Fibroblast of mammary gland (primary cell): ENCODE measurements around the gene HECTD2.
A peak's percentile ranks its signal among the peaks of the same experiment; 100 is the strongest.
"Not testable (repeated sequence)": the region's sequence is repeated elsewhere in the genome, so short reads cannot be mapped to it uniquely, and the experiment has no call there.

Experiments used
- DNase-seq: peaks from one replicate; pipeline ENCODE4 v3.0.0-alpha.2; 2010; ENCODE audit warnings: low read depth
- H3K4me3 ChIP-seq: 2 replicates; pipeline ENCODE4 v1.5.1; 2011; ENCODE audit warnings: low read depth, mild to moderate bottlenecking, low read length, moderate library complexity; ENCODE audit not compliant: control insufficient read depth
- TF ChIP-seq, protein P1 (sequence below): conservative IDR thresholded peaks from 2 replicates; pipeline ENCODE4 v1.5.1; 2011; ENCODE audit warnings: low read depth, low read length, inconsistent platforms; ENCODE audit not compliant: control insufficient read depth, insufficient read depth

HECTD2 gene

DNA sequence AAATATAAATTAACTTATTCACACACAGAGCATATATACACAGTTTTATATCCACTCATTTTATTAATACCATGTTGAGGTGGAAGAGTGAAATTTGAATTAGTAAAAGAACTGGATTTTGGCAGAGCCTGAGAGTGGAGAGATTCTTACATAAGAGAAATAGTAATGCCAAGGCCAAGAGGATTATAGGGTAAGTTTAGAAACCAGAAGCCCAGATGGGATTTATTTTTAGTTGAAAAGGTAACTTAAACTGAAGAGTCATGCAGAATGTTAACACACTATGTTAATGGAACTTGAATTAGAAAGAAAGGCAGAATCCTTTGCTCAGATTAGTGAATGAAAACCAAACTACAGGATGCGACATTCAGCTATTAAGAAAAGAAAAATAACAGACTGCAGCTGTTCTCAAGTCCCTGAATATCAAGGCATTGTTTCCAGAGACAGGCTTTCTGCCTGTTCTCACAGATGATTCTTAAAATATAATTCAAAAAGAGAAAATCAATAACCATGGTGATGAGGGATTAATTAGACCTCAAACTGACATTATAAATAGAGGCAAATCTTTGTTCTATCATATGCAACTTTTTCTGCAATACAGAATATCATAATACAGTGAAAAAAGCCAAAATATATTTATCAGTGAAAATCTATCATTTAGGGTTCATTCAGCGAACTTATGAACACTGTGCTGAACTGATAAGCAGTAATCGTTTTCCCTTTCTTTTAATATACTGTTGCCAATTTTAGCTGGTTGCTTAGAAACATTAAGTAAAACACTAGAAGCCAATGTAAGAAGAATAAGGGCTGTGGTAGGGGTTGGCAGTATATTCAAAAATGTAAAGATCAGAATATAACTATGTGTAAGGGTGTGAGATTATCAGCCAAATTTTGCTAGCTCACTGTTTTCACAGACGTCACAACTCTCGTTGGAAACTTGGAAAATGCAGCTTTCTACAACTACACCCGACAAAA lies 34.4 kb downstream of the HECTD2 start:
- TF ChIP-seq, protein P1, sequence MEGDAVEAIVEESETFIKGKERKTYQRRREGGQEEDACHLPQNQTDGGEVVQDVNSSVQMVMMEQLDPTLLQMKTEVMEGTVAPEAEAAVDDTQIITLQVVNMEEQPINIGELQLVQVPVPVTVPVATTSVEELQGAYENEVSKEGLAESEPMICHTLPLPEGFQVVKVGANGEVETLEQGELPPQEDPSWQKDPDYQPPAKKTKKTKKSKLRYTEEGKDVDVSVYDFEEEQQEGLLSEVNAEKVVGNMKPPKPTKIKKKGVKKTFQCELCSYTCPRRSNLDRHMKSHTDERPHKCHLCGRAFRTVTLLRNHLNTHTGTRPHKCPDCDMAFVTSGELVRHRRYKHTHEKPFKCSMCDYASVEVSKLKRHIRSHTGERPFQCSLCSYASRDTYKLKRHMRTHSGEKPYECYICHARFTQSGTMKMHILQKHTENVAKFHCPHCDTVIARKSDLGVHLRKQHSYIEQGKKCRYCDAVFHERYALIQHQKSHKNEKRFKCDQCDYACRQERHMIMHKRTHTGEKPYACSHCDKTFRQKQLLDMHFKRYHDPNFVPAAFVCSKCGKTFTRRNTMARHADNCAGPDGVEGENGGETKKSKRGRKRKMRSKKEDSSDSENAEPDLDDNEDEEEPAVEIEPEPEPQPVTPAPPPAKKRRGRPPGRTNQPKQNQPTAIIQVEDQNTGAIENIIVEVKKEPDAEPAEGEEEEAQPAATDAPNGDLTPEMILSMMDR: no peak
- no peak overlapping the region for H3K4me3 ChIP-seq
- DNase-seq: no peak

DNA sequence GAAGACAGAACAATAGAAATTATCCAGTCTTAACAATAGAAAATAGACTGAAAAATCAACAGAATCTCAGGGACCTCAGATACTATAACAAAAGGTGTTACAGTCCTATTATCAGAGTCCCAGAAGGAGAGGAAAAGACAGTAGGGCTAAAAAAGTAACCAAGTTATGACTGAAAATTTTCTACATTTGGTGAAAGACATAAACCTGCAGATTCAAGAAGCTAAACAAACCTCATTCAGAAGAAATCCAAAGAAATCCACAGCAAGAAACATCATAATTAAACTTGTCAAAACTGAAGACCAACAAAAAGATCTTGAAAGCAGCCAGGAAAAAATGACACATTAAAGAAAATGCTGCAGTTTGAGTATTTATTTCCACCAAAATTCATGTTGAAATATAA lies 41.9 kb downstream of the HECTD2 start:
- no peak for DNase-seq
- H3K4me3 ChIP-seq: no peak overlapping the region
- TF ChIP-seq, protein P1: no peak

DNA sequence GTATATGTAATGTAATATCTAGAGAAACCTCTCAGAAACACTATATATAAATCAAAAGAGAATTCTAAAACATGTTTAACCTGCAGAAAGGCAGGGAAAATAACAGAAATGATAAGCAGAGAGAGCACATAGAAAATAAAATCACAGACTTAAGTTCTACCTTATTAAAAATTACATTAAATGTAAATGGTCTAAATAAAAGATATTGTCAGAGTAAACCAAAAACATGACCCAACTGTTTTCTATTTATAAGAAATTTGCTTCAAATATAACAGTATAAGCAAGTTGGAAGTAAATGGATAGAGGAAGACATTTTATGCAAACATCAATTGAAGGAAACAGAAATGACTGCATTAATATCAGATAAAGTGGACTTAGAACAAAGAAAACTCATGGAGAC lies 43.4 kb downstream of the HECTD2 start:
- TF ChIP-seq, protein P1: no peak
- no peak for DNase-seq
- no peak overlapping the region for H3K4me3 ChIP-seq

DNA sequence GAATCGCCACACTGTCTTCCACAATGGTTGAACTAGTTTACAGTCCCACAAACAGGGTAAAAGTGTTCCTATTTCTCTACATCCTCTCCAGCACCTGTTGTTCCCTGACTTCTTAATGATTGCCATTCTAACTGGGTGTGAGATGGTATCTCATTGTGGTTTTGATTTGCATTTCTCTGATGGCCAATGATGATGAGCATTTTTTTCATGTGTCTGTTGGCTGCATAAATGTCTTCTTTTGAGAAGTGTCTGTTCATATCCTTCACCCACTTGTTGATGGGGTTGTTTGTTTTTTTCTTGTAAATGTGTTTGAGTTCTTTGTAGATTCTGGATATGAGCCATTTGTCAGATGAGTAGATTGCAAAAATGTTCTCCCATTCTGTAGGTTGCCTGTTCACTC lies 45.0 kb downstream of the HECTD2 start:
- DNase-seq, H3K4me3 ChIP-seq: not testable (repeated sequence)

DNA sequence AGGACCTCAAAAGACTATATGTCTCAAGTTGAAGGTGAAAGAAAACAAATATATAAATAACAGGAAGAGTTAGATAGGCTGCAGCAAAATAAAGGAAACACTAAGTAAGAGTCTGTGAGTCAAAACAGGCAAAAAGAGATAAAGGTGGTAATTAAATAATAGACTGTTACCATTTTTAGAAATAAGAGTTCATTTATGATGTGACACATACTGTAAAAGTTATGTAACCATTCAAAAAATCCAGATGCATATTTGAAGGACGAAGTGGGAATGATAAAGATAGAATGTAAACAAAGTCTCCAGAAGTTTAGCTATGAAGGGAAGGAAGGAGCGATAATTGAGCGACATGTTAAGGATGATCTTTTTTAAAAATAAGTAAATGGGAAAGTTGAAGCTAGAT lies 50.5 kb downstream of the HECTD2 start:
- TF ChIP-seq, protein P1: no peak
- no peak overlapping the region for H3K4me3 ChIP-seq
- DNase-seq: no peak

DNA sequence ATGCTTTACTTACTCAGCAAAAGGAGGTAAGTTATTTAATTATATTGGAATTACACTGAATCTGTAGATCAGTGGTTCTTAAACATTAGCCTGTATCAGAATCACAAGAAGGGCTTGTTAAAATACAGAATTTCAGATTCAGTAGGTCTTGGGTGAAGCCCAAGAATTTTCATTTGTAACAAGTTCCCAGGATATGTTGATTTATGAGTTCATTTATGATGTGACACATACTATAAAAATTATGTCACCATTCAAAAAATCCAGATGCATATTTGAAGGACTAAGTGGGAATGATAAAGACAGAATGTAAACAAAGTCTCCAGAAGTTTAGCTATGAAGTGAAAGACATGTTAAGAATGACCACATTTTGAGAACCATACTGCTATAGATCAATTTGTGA lies 52.3 kb downstream of the HECTD2 start:
- peak; percentile 2 for DNase-seq
- no peak overlapping the region for H3K4me3 ChIP-seq
- TF ChIP-seq, protein P1: no peak

DNA sequence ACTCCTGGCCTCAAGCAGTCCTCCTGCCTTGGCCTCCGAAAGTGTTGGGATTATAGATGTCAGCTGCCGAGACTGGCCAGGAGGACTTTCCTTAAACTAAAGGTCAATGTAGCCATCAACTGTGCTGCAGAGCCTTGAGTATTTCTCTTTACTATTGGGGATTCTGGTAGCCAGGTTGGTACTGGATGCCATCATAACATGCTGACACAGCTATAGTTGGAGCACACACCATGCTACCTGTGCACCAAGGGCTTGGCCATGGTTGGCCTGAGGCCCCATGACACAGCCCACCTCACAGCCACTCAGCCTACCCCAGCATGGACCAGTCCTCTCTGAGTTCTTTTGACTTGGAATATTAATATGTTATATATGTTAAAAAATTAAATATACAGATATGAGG lies 54.4 kb downstream of the HECTD2 start:
- DNase-seq: no peak
- H3K4me3 ChIP-seq: no peak overlapping the region
- TF ChIP-seq, protein P1: no peak
